ENCODE data around the gene MRPS9.
A peak's percentile ranks its signal among the peaks of the same experiment; 100 is the strongest.

The MRPS9 gene

GRCh38 chr2:105080461-105080860 lies 42.6 kb downstream of the MRPS9 start:
- no peak for DNase-seq

- DNase-seq: no peak
Observed at GRCh38 chr2:105081006-105081601, 43.2 kb downstream of the MRPS9 start.

GRCh38 chr2:105082107-105082506 lies 44.2 kb downstream of the MRPS9 start:
- no peak for DNase-seq

- no peak for DNase-seq
Observed at GRCh38 chr2:105085525-105085924, 47.7 kb downstream of the MRPS9 start.

- no peak for DNase-seq
Observed at GRCh38 chr2:105087273-105087672, 49.4 kb downstream of the MRPS9 start.

- no peak for DNase-seq
Observed at GRCh38 chr2:105090091-105090490, 52.2 kb downstream of the MRPS9 start.

- DNase-seq: no peak
Observed at GRCh38 chr2:105092797-105093196, 54.9 kb downstream of the MRPS9 start.

GRCh38 chr2:105099153-105099552 lies 61.3 kb downstream of the MRPS9 start:
- no peak for DNase-seq

- no peak for DNase-seq
Observed at GRCh38 chr2:105100046-105100840, 62.4 kb downstream of the MRPS9 start.

- DNase-seq: no peak
Observed at GRCh38 chr2:105102001-105102400, 64.1 kb downstream of the MRPS9 start.

- no peak for DNase-seq
Observed at GRCh38 chr2:105102963-105103421, 65.1 kb downstream of the MRPS9 start.

- DNase-seq: no peak
Observed at GRCh38 chr2:105103481-105103880, 65.6 kb downstream of the MRPS9 start.

GRCh38 chr2:105104208-105104731 lies 66.4 kb downstream of the MRPS9 start:
- no peak for DNase-seq

GRCh38 chr2:105110295-105110829 lies 72.5 kb downstream of the MRPS9 start:
- no peak for DNase-seq

GRCh38 chr2:105111365-105112150 lies 73.7 kb downstream of the MRPS9 start:
- DNase-seq: no peak

GRCh38 chr2:105112345-105112744 lies 74.5 kb downstream of the MRPS9 start:
- no peak for DNase-seq

- no peak for DNase-seq
Observed at GRCh38 chr2:105113616-105114291, 75.9 kb downstream of the MRPS9 start.

GRCh38 chr2:105114551-105114950 lies 76.7 kb downstream of the MRPS9 start:
- peak; percentile 22 for DNase-seq

GRCh38 chr2:105116348-105116747 lies 78.5 kb downstream of the MRPS9 start:
- DNase-seq: no peak

- DNase-seq: no peak
Observed at GRCh38 chr2:105117565-105117964, 79.7 kb downstream of the MRPS9 start.

- DNase-seq: no peak
Observed at GRCh38 chr2:105118960-105119359, 81.1 kb downstream of the MRPS9 start.

GRCh38 chr2:105121434-105121833 lies 83.6 kb downstream of the MRPS9 start:
- no peak for DNase-seq

- DNase-seq: no peak
Observed at GRCh38 chr2:105125428-105125827, 87.6 kb downstream of the MRPS9 start.
